ENCODE measurements around the gene UVRAG.

DNA sequence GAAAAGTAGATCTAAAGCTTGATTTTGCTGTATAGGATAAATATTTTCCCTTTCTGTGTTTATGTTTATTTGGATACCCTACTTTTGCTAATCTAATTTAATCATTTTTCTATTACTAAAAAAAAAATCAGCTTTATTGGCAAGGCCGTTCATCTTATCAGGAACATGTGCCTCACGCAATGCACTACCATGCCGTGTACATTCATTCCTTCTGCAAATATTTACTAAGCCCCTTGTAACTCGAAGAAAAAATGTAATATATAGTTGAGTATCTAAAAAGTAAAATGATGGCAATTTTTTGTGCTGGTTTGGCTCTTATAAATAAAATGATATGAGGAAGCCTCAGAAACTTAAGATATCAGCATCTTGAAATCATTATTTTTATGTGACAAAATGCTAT lies 8.9 kb downstream of the UVRAG start:
- TF ChIP-seq, protein P1, sequence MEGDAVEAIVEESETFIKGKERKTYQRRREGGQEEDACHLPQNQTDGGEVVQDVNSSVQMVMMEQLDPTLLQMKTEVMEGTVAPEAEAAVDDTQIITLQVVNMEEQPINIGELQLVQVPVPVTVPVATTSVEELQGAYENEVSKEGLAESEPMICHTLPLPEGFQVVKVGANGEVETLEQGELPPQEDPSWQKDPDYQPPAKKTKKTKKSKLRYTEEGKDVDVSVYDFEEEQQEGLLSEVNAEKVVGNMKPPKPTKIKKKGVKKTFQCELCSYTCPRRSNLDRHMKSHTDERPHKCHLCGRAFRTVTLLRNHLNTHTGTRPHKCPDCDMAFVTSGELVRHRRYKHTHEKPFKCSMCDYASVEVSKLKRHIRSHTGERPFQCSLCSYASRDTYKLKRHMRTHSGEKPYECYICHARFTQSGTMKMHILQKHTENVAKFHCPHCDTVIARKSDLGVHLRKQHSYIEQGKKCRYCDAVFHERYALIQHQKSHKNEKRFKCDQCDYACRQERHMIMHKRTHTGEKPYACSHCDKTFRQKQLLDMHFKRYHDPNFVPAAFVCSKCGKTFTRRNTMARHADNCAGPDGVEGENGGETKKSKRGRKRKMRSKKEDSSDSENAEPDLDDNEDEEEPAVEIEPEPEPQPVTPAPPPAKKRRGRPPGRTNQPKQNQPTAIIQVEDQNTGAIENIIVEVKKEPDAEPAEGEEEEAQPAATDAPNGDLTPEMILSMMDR (IDR thresholded peaks at IDR 0.05; ENCODE audit: low read depth, low read length) = no peak
- TF ChIP-seq EZH2phosphoT487 (IDR thresholded peaks at IDR 0.05; ENCODE audit: low read depth) = no peak

Measured in OCI-LY3 (cell line).